H1 (cell line): ENCODE results near the gene PAFAH1B1. TPM values are rescaled to one million over a fixed set of nuclear protein-coding genes. Genes with fewer than 3 reads are reported as not detected.

Experiments
- CTCF ChIA-PET: fragments of 300-600 bp; sonication (Branson Sonifier 250); formaldehyde crosslinking; loops from one replicate; lab custom pipeline; 2021; ENCODE audit not compliant: partially characterized antibody; lab: Charles Lee
- POLR2A ChIA-PET: fragments of 300-600 bp; sonication (Branson Sonifier 250); formaldehyde crosslinking; loops from one replicate; lab custom pipeline; 2021; ENCODE audit warnings: inconsistent platforms; ENCODE audit not compliant: partially characterized antibody; lab: Charles Lee
- DNase-seq, 2 experiments: peaks; one replicate each; pipeline versions ENCODE4 v3.0.0 to v3.0.0-alpha.2; 2010 to 2022; ENCODE audit warnings: low spot score in 2 of 2, low read depth in 1 of 2, mixed read lengths in 1 of 2
- FAIRE-seq: peaks from 2 replicates; lab custom pipeline; 2011; peaks lifted over from hg19 to GRCh38; lab: Jason Lieb, UNC
- H2AFZ ChIP-seq: 2 replicates; pipeline ENCODE4 v1.8.1; 2012; ENCODE audit warnings: low read length, inconsistent platforms
- H2AK5ac ChIP-seq: 2 replicates; pipeline ENCODE4 v1.6.1; 2013; ENCODE audit warnings: low read depth, low read length
- H2BK120ac ChIP-seq: replicated peaks from 2 replicates; pipeline ENCODE3; 2013; ENCODE audit warnings: low read depth, low read length, inconsistent platforms
- H2BK12ac ChIP-seq: 2 replicates; pipeline ENCODE4 v1.6.1; 2013; ENCODE audit warnings: low read depth, low read length
- H2BK15ac ChIP-seq: 2 replicates; pipeline ENCODE4 v1.6.1; 2013; ENCODE audit warnings: low read length
- H2BK20ac ChIP-seq: 2 replicates; pipeline ENCODE4 v1.6.1; 2013; ENCODE audit warnings: low read length
- H2BK5ac ChIP-seq: 2 replicates; pipeline ENCODE4 v1.6.1; 2013; ENCODE audit warnings: low read depth, low read length
- H3K14ac ChIP-seq: 2 replicates; pipeline ENCODE4 v1.6.1; 2013; ENCODE audit warnings: inconsistent platforms; ENCODE audit not compliant: insufficient read length
- H3K18ac ChIP-seq: 2 replicates; pipeline ENCODE4 v1.6.1; 2013; ENCODE audit warnings: low read length; ENCODE audit errors: extremely low read depth
- H3K23ac ChIP-seq: 2 replicates; pipeline ENCODE4 v1.6.1; 2013; ENCODE audit warnings: inconsistent platforms; ENCODE audit not compliant: insufficient read length
- H3K23me2 ChIP-seq: 2 replicates; pipeline ENCODE4 v1.6.1; 2013; ENCODE audit warnings: low read depth, low read length
- H3K27ac ChIP-seq: 2 replicates; pipeline ENCODE4 v1.6.1; 2011; ENCODE audit warnings: low read depth, low read length, inconsistent platforms
- H3K27me3 ChIP-seq, 4 experiments: replicated peaks in 1 of 4; 1 replicate in 1 of 4; 2 replicates in 3 of 4; pipeline versions ENCODE4 v1.6.1 to v1.8.1; 2011 to 2013; ENCODE audit warnings: low read length in 3 of 4, mild to moderate bottlenecking in 3 of 4, inconsistent platforms in 2 of 4, mixed read lengths in 2 of 4, moderate library complexity in 1 of 4; ENCODE audit not compliant: control insufficient read depth in 3 of 4, insufficient read depth in 3 of 4; ENCODE audit errors: extremely low read depth in 1 of 4
- H3K36me3 ChIP-seq, 4 experiments: 2 replicates each; pipeline versions ENCODE4 v1.6.1 to v1.8.1; 2011 to 2013; ENCODE audit warnings: mild to moderate bottlenecking in 4 of 4, low read length in 3 of 4, moderate library complexity in 2 of 4, control low read depth in 1 of 4, inconsistent platforms in 1 of 4; ENCODE audit not compliant: insufficient read depth in 4 of 4, control insufficient read depth in 2 of 4
- H3K4ac ChIP-seq: replicated peaks from 2 replicates; pipeline ENCODE3; 2013; ENCODE audit warnings: low read length, low read depth, mixed read lengths, inconsistent platforms; ENCODE audit not compliant: insufficient read length
- H3K4me1 ChIP-seq, 4 experiments: replicated peaks in 1 of 4; 1 replicate in 1 of 4; 2 replicates in 3 of 4; pipeline versions ENCODE4 v1.6.1 to v1.8.1; 2011 to 2013; ENCODE audit warnings: low read length in 3 of 4, inconsistent platforms in 2 of 4, mixed read lengths in 1 of 4; ENCODE audit not compliant: insufficient read depth in 4 of 4, control insufficient read depth in 3 of 4
- H3K4me2 ChIP-seq, 2 experiments: 2 replicates each; pipeline versions ENCODE4 v1.6.1 to v1.8.1; 2011 to 2013; ENCODE audit warnings: low read depth in 2 of 2, low read length in 2 of 2, control low read depth in 1 of 2, inconsistent platforms in 1 of 2, mild to moderate bottlenecking in 1 of 2; ENCODE audit not compliant: insufficient read depth in 1 of 2
- H3K4me3 ChIP-seq, 4 experiments: fragments of 200-600, 300-600 bp in 1 of 4; sonication (generic), shearing (Covaris generic), sonication (Bioruptor Twin) in 1 of 4; 2 replicates each; pipeline versions ENCODE4 v1.5.1 to v1.8.1; 2011 to 2016; ENCODE audit warnings: low read length in 4 of 4, low read depth in 3 of 4, control low read depth in 2 of 4, inconsistent platforms in 2 of 4, mild to moderate bottlenecking in 2 of 4, mixed read lengths in 1 of 4, moderate library complexity in 1 of 4; ENCODE audit not compliant: insufficient read depth in 2 of 4; ENCODE audit errors: extremely low read depth in 1 of 4
- H3K56ac ChIP-seq: replicated peaks from 2 replicates; pipeline ENCODE3; 2013; ENCODE audit warnings: low read depth, mild to moderate bottlenecking, mixed read lengths, low read length, inconsistent platforms; ENCODE audit not compliant: insufficient read length
- H3K79me1 ChIP-seq: 2 replicates; pipeline ENCODE4 v1.6.1; 2013; ENCODE audit warnings: low read depth, low read length, control low read depth
- H3K79me2 ChIP-seq, 2 experiments: 2 replicates each; pipeline versions ENCODE4 v1.6.1 to v1.8.1; 2012 to 2013; ENCODE audit warnings: low read length in 2 of 2, mild to moderate bottlenecking in 2 of 2, inconsistent platforms in 1 of 2; ENCODE audit not compliant: insufficient read depth in 2 of 2, control insufficient read depth in 1 of 2
- H3K9ac ChIP-seq, 4 experiments: replicated peaks in 1 of 4; 1 replicate in 1 of 4; 2 replicates in 3 of 4; pipeline versions ENCODE4 v1.6.1 to v1.8.1; 2011 to 2013; ENCODE audit warnings: low read depth in 3 of 4, low read length in 3 of 4, control low read depth in 2 of 4, mild to moderate bottlenecking in 2 of 4, moderate library complexity in 2 of 4, inconsistent platforms in 1 of 4; ENCODE audit errors: extremely low read depth in 1 of 4
- H3K9me3 ChIP-seq, 2 experiments: 2 replicates each; pipeline versions ENCODE4 v1.6.1 to v1.8.1; 2012 to 2013; ENCODE audit warnings: mild to moderate bottlenecking in 2 of 2, moderate library complexity in 2 of 2, control low read depth in 1 of 2, inconsistent platforms in 1 of 2, low read depth in 1 of 2, low read length in 1 of 2, mixed read lengths in 1 of 2; ENCODE audit not compliant: insufficient read depth in 2 of 2
- H4K20me1 ChIP-seq, 2 experiments: replicated peaks in 1 of 2; 2 replicates each; pipeline versions ENCODE3 to v1.8.1; 2011 to 2013; ENCODE audit warnings: inconsistent platforms in 2 of 2, low read length in 2 of 2, mild to moderate bottlenecking in 1 of 2; ENCODE audit not compliant: insufficient read depth in 2 of 2, control insufficient read depth in 1 of 2
- H4K5ac ChIP-seq: 2 replicates; pipeline ENCODE4 v1.6.1; 2013; ENCODE audit warnings: low read length, low read depth, mixed read lengths, inconsistent platforms; ENCODE audit not compliant: insufficient read length
- H4K8ac ChIP-seq: 2 replicates; pipeline ENCODE4 v1.8.0; 2013; ENCODE audit warnings: mild to moderate bottlenecking, moderate library complexity, low read length, inconsistent platforms; ENCODE audit not compliant: insufficient read depth; ENCODE audit errors: extremely low read depth
- H4K91ac ChIP-seq: replicated peaks from 2 replicates; pipeline ENCODE3; 2013; ENCODE audit warnings: low read length, mixed read lengths, inconsistent platforms; ENCODE audit not compliant: insufficient read length
- BACH1 ChIP-seq: IDR thresholded peaks from 2 replicates; pipeline ENCODE4 v1.6.1; 2012; ENCODE audit warnings: low read length, improper control_type of control experiment
- SP1 ChIP-seq: IDR thresholded peaks from 2 replicates; pipeline ENCODE4 v1.6.1; 2011; ENCODE audit warnings: low read depth, low read length
- WGBS, 2 experiments: shearing (Covaris generic) in 1 of 2; methylation state at CpG; one replicate each; pipeline versions ENCODE4 v1.1.6 to v1.1.7; 2013 to 2015; ENCODE audit warnings: low lambda C conversion rate in 2 of 2, mixed read lengths in 2 of 2, inconsistent platforms in 1 of 2, low coverage in 1 of 2, missing lambda C conversion rate in 1 of 2; ENCODE audit not compliant: insufficient replicate concordance in 2 of 2, insufficient coverage in 1 of 2, insufficient read length in 1 of 2; ENCODE audit errors: extremely low coverage in 1 of 2, missing lambda C conversion rate in 1 of 2; 5-methylcytosine and 5-hydroxymethylcytosine counted together
- polyA plus RNA-seq, 7 experiments: library from polyadenylated mRNA; depleted of rRNA in 3 of 7; stranded (reverse) in 5 of 7; unstranded in 2 of 7; fragments of >200 nt in 5 of 7; fragments of 200-250 nt in 2 of 7; gene quantifications; 1 replicate in 5 of 7; 2 replicates in 1 of 7; 4 replicates in 1 of 7; pipeline versions ENCODE4 v1.2.1 to v1.2.3, GENCODE V29; 2011 to 2013; ENCODE audit warnings: missing spikeins in 2 of 7, mixed read lengths in 2 of 7
- total RNA-seq: library from RNA; stranded (reverse); fragmentation: NEBNext Ultra II Directional; extraction: Animal tissue kit (Norgen Biotek cat#: 25700); gene quantifications from 2 replicates; pipeline ENCODE4 v1.2.1, GENCODE V29; 2021

Gene PAFAH1B1
- total and polyA plus RNA-seq, 2 of the 8 experiments (the other 6 are each of a cell fraction or from before 2014, with no cell fraction given) = 42.0 to 152 TPM

DNA sequence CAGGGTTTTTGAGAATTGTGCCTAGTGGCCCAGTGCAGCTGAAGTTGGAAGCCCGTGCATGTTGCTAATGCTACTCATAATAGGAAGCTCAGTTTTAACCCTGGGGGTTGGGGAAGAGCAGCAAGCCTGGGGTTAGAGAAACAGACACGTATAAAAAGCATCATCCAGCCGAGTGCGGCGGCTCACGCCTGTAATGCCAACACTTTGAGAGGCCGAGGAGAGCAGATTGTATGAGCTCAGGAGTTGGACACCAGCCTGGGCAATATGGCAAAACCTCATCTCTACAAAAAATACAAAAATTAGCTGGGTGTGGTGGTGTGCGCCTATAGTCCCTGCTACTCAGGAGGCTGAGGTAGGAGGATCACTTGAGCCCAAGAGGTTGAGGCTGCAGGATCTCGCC, 120.4 kb downstream of the PAFAH1B1 start:
- Histone ChIP-seq H2BK15ac (no peak overlapping the region), H3K79me1 (peaks cover 5% of the 10 kb centered on the region), H4K91ac (no peak overlapping the region), H4K5ac (no peak overlapping the region), H3K4me1 (peaks cover 4 to 27% (median 21%) of the 10 kb centered on the region in 4 experiments), H3K79me2 (peaks cover 17 to 20% of the 10 kb centered on the region in 2 experiments; a peak in 3 of 4 replicates), H3K23me2 (peaks cover 7% of the 10 kb centered on the region; the same call in 1 of the 2 replicates), H3K18ac (no peak overlapping the region), H3K4me2 (no peak overlapping the region), H2BK120ac (no peak overlapping the region), H3K23ac (no peak overlapping the region), H3K27me3 (peaks cover 0 to 9% (median 6%) of the 10 kb centered on the region in 4 experiments; a peak in 5 of 7 replicates), H3K27ac (no peak overlapping the region), H2BK5ac (no peak overlapping the region), H4K8ac (no peak overlapping the region), H2AK5ac (no peak overlapping the region), H3K9me3 (no peaks in the 10 kb centered on the region), H3K56ac (no peak overlapping the region), H3K4me3 (no peak overlapping the region), H4K20me1 (peaks cover 5 to 7% of the 10 kb centered on the region in 2 experiments), H2AFZ (no peak overlapping the region), H3K4ac (no peak overlapping the region), H2BK20ac (no peak overlapping the region), H3K36me3 (no peaks in the 10 kb centered on the region), H3K14ac (no peak overlapping the region), H3K9ac (no peak overlapping the region), H2BK12ac (no peak overlapping the region)
- ChIA-PET POLR2A (interaction anchor here (0.6 to 4.3 kb wide), 4 partner anchors 10 to 384 kb away, joined by 3 to 23 read pairs (median 3); no protein-coding TSS in a partner anchor), CTCF (interaction anchor here (0.6 to 1.2 kb wide), 4 partner anchors 9 to 112 kb away, joined by 3 to 6 read pairs (median 3); no protein-coding TSS in a partner anchor)
- FAIRE-seq = no peak
- no peak for DNase-seq
- 88% methylated on average over 8 of the region's 9 CpGs; no CpG with 5 or more reads in 1 of the 2 experiments for WGBS, 2 experiments
- TF ChIP-seq SP1 (no peak), BACH1 (no peak)
